Lower leg skin (tissue), 4 donors: Measurements from ENCODE around the gene FHAD1. TPM values are rescaled to one million over a fixed set of nuclear protein-coding genes. Genes with fewer than 3 reads are reported as not detected.
A peak's percentile ranks its signal among the peaks of the same experiment; 100 is the strongest.

ENCODE experiments used
- DNase-seq, 2 donors: peaks; one replicate each; pipeline ENCODE4 v3.0.0-alpha.2; 2019; ENCODE audit warnings: low spot score in 2 of 2
- H3K4me3 ChIP-seq: fragments of 200-600 bp; sonication (generic); 2 replicates; pipeline ENCODE4 v1.5.1; 2017; ENCODE audit warnings: mild to moderate bottlenecking, low read depth; ENCODE audit not compliant: poor library complexity, severe bottlenecking
- POLR2A ChIP-seq, 2 donors: fragments of 450-650 bp; IDR thresholded peaks; one replicate each; pipeline ENCODE4 v1.6.1; 2016 to 2017; ENCODE audit warnings: antibody characterized with exemption in 2 of 2, mild to moderate bottlenecking in 1 of 2, moderate library complexity in 1 of 2
- WGBS, 2 donors: methylation state at CpG; one replicate each; pipeline ENCODE4 v1.1.5; 2018; 5-methylcytosine and 5-hydroxymethylcytosine counted together
- intact Hi-C: fragments of 100-400 bp; cut with DNase I; formaldehyde crosslinking; loops from one replicate; pipeline ENCODE4 v1.15.0; 2023; ENCODE audit warnings: low total_unique reads
- total RNA-seq, 4 donors: library from RNA; depleted of rRNA; stranded (reverse); fragments of >200 nt; gene quantifications; one replicate each; pipeline ENCODE4 v1.1.0, GENCODE V29; 2016
- TF ChIP-seq, protein P1 (sequence below), 3 donors: fragments of 450-650 bp; IDR thresholded peaks; one replicate each; pipeline ENCODE4 v1.5.1; 2016; ENCODE audit warnings: antibody characterized with exemption in 3 of 3, mild to moderate bottlenecking in 3 of 3, moderate library complexity in 2 of 3

The FHAD1 gene
- total RNA-seq, 4 donors from 2014 or later: 0.52 to 2.0 TPM; not detected in 2

DNA sequence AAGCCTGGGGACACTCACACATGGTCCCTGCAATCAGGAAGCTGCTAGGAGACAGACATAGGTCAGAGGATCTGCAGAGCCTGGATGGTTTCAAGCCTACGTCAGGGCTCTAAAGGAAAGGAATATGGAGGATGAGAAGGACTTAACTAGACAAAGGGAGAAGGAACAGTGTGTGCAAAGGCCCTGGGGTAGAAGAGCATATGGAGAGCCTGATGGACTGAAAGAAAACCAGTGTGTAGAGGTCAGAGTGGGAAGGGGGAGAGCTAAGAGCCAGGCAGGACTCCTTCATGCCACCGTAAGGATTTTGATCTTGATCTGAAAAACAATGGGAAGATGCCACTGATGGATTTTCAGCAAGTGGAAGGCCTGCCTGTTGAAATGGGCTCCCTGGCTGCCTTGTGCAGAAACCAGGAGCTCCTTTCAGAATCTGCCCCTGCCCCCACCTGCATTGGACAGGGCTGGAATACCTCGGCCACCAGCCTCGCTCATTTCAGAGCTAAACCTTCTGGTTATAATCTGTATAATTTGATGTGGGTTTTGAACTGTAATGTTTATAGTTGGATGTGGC lies 8.6 kb downstream of the FHAD1 start:
- no peak for TF ChIP-seq POLR2A (IDR thresholded peaks at IDR 0.05)
- TF ChIP-seq, protein P1, sequence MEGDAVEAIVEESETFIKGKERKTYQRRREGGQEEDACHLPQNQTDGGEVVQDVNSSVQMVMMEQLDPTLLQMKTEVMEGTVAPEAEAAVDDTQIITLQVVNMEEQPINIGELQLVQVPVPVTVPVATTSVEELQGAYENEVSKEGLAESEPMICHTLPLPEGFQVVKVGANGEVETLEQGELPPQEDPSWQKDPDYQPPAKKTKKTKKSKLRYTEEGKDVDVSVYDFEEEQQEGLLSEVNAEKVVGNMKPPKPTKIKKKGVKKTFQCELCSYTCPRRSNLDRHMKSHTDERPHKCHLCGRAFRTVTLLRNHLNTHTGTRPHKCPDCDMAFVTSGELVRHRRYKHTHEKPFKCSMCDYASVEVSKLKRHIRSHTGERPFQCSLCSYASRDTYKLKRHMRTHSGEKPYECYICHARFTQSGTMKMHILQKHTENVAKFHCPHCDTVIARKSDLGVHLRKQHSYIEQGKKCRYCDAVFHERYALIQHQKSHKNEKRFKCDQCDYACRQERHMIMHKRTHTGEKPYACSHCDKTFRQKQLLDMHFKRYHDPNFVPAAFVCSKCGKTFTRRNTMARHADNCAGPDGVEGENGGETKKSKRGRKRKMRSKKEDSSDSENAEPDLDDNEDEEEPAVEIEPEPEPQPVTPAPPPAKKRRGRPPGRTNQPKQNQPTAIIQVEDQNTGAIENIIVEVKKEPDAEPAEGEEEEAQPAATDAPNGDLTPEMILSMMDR (IDR thresholded peaks at IDR 0.05): no peak
- WGBS, 2 donors: 86 to 89% methylated on average over 4 of the region's 4 CpGs
- intact Hi-C loops: no loop called here
- DNase-seq: peak in 1 of 2 donors; percentile 70
- no peak overlapping the region for H3K4me3 ChIP-seq

DNA sequence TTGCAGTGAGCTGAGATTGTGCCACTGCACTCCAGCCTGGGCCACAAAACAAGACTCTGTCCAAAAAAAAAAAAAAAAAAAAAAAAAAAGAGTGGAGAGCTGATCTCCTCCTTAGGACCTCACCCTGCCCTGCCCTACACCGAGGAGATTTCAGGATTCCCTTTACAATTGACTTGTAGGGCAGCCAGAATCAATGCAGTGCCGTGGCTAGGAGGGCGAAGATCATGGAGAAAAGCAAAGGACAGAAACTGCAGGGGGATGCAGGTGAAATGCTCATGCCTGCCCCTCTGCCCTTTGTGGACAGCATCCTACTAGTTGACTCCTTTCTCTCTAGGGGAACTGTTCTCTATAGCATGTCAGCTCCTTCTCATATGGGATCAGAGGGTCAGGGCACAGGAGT lies 9.6 kb downstream of the FHAD1 start:
- TF ChIP-seq, protein P1 (IDR thresholded peaks at IDR 0.05): no peak
- no peak for TF ChIP-seq POLR2A (IDR thresholded peaks at IDR 0.05)
- intact Hi-C loops: no loop called here
- 82 to 83% methylated on average over 3 of the region's 3 CpGs for WGBS, 2 donors
- no peak overlapping the region for H3K4me3 ChIP-seq
- peak in 1 of 2 donors; percentile 57 for DNase-seq

DNA sequence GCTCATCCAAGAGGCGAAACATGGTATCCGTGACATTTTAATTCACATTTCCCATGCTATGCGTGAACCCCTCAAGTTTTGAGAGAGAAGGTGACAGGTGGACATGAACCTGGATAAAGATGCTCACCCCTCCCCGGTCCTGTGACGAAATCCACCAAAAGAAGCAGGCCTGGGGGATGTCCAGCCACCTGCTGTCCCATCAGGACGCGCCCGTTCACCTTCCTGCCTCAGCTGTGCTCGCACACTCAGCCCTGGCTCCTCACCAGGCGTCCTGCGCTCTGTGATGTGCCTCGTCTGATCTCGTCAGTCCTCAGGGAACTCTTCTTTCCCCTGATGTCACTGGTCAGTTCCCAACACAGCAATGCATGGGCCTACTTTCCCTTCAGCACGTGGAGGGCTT lies 10.3 kb downstream of the FHAD1 start:
- 82 to 93% methylated on average over 14 of the region's 14 CpGs for WGBS, 2 donors
- H3K4me3 ChIP-seq: no peak overlapping the region
- DNase-seq: peak in 1 of 2 donors; percentile 50
- intact Hi-C loops: no loop called here
- TF ChIP-seq, protein P1 (IDR thresholded peaks at IDR 0.05): no peak
- no peak for TF ChIP-seq POLR2A (IDR thresholded peaks at IDR 0.05)

DNA sequence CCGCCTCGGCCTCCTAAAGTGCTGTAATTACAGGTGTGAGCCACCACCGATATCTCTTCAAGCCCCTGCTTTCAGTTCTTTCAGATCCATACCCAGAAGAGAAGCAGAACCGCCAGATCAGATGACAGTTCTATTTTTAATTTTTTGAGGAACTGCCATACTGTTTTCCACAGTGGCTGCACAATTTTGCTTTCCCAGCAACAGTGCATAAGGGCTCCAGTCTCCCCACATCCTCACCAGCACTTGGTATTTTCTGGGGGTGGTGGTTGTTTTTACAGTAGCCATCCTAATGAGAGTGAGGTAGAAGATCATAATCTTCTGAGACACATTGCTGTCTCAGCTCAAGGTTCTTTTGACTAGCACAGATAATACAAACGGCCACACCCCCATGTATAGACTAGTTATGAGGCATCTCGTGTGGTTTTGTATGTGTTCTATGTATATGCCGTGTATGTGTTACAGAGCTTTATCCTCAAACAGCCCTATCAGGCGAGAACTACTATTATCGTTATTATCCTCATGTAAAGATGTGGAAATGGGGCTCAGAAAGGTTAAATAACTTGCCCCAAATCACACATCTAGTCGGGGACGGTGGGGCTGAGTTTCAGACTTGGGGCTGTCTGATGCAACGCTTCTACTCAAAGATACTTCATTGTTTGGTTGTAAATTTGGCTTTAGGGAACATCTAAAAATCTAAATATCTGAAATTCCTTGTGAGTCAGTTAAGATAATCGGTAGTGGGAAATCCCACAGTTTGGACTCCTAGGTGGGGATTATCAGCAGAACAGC lies 12.0 kb downstream of the FHAD1 start:
- no peak for TF ChIP-seq POLR2A (IDR thresholded peaks at IDR 0.05)
- TF ChIP-seq, protein P1 (IDR thresholded peaks at IDR 0.05): no peak
- 69 to 78% methylated on average over 13 of the region's 13 CpGs for WGBS, 2 donors
- intact Hi-C loops: no loop called here
- peak in 1 of 2 donors; percentile 71 for DNase-seq
- H3K4me3 ChIP-seq: no peak overlapping the region

DNA sequence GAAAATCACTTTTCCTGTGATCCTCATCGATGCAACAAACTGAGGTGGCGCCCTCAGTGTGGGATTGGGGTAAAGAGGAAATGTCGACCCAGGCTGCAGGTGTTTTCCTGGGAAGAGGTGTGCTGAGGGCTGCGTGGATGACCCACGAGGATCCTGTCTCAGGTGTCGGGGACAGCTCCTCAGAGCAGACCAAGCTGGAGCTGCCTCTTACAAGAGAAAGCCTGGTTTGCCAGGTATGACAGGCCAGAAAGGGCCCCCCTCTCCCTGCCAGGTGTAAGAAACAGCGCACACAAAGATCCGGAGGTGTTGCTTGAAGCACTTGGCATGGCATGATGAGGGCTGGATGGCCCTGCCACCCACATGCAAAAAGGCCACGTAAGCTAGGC lies 12.6 kb downstream of the FHAD1 start:
- intact Hi-C loops: no loop called here
- DNase-seq: peak in 1 of 2 donors; percentile 70
- no peak overlapping the region for H3K4me3 ChIP-seq
- TF ChIP-seq POLR2A (IDR thresholded peaks at IDR 0.05): no peak
- TF ChIP-seq, protein P1 (IDR thresholded peaks at IDR 0.05): no peak
- WGBS, 2 donors: 78 to 89% methylated on average over 9 of the region's 9 CpGs
